GM12873 (cell line): Measurements from ENCODE around the gene LUZP1.

ENCODE experiments used
- CTCF ChIP-seq: IDR thresholded peaks from 2 replicates; pipeline ENCODE4 v1.5.1; 2012; ENCODE audit warnings: low read depth, mild to moderate bottlenecking, moderate library complexity, low read length, control low read depth; ENCODE audit not compliant: insufficient read depth; ENCODE audit errors: missing control alignments

LUZP1 gene

GRCh38 chr1:23194119-23194984 lies 25.7 kb upstream of the LUZP1 start:
- no peak for TF ChIP-seq CTCF

GRCh38 chr1:23193391-23194118 lies 24.9 kb upstream of the LUZP1 start:
- no peak for TF ChIP-seq CTCF

- TF ChIP-seq CTCF = no peak
These were observed 22.5 kb upstream of the LUZP1 start for GRCh38 chr1:23191199-23191598.

GRCh38 chr1:23188434-23188884 lies 19.8 kb upstream of the LUZP1 start:
- TF ChIP-seq CTCF = no peak

- no peak for TF ChIP-seq CTCF
These were observed 19.0 kb upstream of the LUZP1 start for GRCh38 chr1:23187637-23188036.

GRCh38 chr1:23185381-23185780 lies 16.7 kb upstream of the LUZP1 start:
- no peak for TF ChIP-seq CTCF

GRCh38 chr1:23184212-23184934 lies 15.7 kb upstream of the LUZP1 start:
- TF ChIP-seq CTCF = peak; percentile 66
